ENCODE results near the gene ADCY2.

DNA sequence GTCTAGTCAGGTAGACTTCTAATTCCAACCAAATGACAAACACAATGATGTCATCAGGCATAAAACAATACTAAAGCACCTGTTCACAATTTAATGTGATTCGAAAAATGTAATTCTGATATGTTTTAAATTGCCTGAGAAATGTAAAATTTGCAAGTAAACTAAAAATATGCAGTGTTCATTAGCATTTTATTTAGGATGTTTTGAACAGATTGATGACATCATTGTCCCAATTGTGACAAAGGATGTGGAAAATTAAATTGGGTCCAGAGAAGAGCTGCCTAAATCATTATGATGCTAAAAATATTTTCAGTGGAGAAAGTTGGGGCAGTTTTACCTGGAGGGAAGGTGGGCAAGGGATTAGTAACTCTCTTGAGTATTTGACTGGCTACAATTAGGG, 368.5 kb downstream of the ADCY2 start:
- TF ChIP-seq, protein P1, sequence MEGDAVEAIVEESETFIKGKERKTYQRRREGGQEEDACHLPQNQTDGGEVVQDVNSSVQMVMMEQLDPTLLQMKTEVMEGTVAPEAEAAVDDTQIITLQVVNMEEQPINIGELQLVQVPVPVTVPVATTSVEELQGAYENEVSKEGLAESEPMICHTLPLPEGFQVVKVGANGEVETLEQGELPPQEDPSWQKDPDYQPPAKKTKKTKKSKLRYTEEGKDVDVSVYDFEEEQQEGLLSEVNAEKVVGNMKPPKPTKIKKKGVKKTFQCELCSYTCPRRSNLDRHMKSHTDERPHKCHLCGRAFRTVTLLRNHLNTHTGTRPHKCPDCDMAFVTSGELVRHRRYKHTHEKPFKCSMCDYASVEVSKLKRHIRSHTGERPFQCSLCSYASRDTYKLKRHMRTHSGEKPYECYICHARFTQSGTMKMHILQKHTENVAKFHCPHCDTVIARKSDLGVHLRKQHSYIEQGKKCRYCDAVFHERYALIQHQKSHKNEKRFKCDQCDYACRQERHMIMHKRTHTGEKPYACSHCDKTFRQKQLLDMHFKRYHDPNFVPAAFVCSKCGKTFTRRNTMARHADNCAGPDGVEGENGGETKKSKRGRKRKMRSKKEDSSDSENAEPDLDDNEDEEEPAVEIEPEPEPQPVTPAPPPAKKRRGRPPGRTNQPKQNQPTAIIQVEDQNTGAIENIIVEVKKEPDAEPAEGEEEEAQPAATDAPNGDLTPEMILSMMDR (conservative IDR thresholded peaks at IDR 0.05; ENCODE audit: low read length), result no peak
- TF ChIP-seq EZH2phosphoT487 (IDR thresholded peaks at IDR 0.05; ENCODE audit: borderline replicate concordance, low read depth, low read length), result no peak

Measured in OCI-LY7 (cell line).